NB4 (cell line): ENCODE results near the gene TJP1.

Experiments used
- DNase-seq: peaks from one replicate; pipeline ENCODE4 v3.0.0; 2010; ENCODE audit warnings: low read depth
- H3K4me3 ChIP-seq: one replicate; pipeline ENCODE4 v1.5.1; 2011; ENCODE audit warnings: mild to moderate bottlenecking, low read depth, low read length, moderate library complexity
- MAX ChIP-seq: IDR thresholded peaks from 2 replicates; pipeline ENCODE4 v1.6.1; 2011; ENCODE audit warnings: low read depth, low read length
- MYC ChIP-seq: IDR thresholded peaks from 2 replicates; pipeline ENCODE4 v1.6.1; 2011; ENCODE audit warnings: low read depth, low read length
- POLR2A ChIP-seq: IDR thresholded peaks from 2 replicates; pipeline ENCODE4 v1.6.1; 2011; ENCODE audit warnings: mild to moderate bottlenecking; ENCODE audit not compliant: insufficient read length; ENCODE audit errors: extremely low read depth
- TF ChIP-seq, protein P1 (sequence below): IDR thresholded peaks from one replicate; pipeline ENCODE4 v1.5.1; 2012; ENCODE audit warnings: low read depth, low read length

Gene TJP1

DNA sequence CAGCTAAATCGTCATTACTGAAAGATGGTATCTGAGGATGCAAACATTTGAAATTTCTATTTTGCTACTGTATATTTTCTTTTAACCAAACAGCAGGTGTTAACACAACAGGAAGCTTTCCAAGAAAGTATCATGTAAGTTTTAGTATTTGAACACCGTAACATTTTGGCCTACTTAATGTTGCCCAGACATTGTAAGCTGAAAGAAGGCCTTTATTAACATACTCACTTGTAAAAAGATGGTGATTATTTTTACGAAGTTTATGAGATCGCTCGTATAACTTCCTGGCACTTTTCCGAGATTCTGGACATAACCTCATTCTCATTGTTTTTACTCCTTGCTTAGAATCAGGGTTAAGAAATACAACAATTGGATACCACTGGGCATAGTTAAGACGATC lies 95.7 kb downstream of the TJP1 start:
- no peak for DNase-seq
- TF ChIP-seq POLR2A, result no peak
- TF ChIP-seq MYC, result no peak
- TF ChIP-seq, protein P1, sequence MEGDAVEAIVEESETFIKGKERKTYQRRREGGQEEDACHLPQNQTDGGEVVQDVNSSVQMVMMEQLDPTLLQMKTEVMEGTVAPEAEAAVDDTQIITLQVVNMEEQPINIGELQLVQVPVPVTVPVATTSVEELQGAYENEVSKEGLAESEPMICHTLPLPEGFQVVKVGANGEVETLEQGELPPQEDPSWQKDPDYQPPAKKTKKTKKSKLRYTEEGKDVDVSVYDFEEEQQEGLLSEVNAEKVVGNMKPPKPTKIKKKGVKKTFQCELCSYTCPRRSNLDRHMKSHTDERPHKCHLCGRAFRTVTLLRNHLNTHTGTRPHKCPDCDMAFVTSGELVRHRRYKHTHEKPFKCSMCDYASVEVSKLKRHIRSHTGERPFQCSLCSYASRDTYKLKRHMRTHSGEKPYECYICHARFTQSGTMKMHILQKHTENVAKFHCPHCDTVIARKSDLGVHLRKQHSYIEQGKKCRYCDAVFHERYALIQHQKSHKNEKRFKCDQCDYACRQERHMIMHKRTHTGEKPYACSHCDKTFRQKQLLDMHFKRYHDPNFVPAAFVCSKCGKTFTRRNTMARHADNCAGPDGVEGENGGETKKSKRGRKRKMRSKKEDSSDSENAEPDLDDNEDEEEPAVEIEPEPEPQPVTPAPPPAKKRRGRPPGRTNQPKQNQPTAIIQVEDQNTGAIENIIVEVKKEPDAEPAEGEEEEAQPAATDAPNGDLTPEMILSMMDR, result no peak
- no peak for TF ChIP-seq MAX
- no peak overlapping the region for H3K4me3 ChIP-seq

DNA sequence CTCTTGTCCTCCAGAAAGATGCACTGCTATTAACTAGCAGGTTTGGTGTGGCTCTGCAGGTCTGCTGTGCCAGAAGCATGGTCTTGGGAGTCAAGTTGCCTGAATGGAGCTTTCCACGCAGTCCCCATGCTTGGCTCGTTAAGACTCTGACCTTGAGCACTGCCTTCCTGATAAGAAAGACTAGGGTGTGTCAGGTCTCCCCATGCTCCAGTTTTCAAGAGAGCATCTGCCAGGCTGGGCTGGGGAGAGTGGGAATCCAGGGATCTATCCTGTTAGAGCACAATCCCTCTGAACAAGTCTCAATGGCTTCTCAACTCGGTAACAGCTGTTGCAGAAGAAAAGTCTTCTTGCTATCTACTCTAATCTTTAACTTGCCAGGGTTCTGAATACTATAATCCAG lies 98.2 kb downstream of the TJP1 start:
- TF ChIP-seq POLR2A, result no peak
- no peak for TF ChIP-seq MYC
- no peak for TF ChIP-seq MAX
- DNase-seq, result no peak
- no peak overlapping the region for H3K4me3 ChIP-seq

DNA sequence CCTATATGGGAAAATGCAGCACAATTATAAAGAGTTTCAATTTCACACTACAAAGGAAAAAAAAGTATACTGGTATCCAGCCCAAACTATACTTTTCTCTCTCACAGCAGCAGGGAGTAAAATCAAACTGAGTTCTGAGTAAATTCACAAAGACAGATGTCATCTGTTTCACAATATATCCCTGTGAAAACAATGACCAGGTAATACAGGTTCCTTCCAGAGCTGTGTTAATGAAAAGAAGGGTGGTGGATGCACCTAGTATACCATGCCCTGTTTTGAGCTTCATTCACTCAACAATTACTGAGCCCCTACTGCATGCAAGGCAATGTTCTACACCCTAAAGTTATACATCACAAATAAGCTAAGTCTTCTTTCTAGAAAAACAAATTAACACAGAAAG lies 108.5 kb downstream of the TJP1 start:
- no peak for DNase-seq
- TF ChIP-seq POLR2A (no peak), MYC (no peak), MAX (no peak)
- TF ChIP-seq, protein P1, result no peak

DNA sequence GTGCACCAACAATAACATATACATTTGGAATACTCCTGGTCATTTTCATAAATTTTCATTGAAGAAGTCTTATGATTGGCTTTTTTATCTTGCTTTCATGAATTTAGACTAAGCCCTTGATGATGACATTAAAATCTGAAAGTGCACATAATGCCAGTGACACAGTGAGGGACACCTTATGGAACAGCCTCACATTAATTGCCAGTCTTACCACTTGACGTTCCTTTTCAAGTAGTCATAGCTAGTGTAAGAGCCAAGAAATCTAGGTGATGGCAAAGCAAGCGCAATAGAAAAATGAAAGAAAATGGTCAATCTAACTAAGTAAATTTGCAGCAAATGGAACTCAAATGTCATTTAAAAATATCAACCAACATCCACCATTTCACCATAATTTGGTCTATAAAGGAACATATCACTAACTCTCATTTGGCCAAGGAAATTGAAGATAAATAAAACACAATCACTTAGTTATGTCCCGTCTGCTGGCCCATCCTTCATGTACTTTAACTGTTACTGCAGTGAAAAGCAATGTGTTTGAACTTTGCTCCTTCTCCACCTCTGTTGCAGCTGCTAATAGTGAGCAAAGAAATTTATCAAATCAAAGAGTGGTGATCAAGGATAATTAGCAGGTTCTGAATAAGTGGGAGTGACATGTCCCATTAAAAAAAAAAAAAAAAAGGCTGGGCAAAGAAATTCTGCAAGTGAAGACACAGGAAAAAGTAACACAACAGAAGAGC lies 110.0 kb downstream of the TJP1 start:
- TF ChIP-seq, protein P1, result no peak
- no peak for TF ChIP-seq MYC
- TF ChIP-seq POLR2A, result no peak
- no peak for TF ChIP-seq MAX
- no peak for DNase-seq
- no peak overlapping the region for H3K4me3 ChIP-seq

More for the DNA sequence above, 108.5 kb downstream of the TJP1 start:
- no peak overlapping the region for H3K4me3 ChIP-seq

DNA sequence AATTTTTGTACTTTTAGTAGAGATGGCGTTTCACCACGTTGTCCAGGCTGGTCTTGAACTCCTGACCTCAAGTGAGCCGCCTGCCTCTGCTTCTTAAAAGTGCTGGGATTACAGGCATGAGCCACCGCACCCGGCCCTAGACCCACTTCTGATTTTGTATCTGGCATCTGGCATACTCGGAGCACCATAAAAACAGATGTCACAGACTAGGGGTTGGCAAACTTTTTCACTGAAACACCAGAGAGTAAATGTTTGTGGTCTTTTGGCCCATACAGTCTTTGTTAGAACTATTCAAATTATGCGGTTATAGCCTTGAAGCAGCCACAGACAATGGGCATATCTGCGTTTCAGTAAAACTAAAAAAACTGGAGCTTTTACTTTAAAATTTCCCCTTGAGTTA lies 110.7 kb downstream of the TJP1 start:
- TF ChIP-seq MAX, result no peak
- TF ChIP-seq, protein P1, result no peak
- TF ChIP-seq MYC, result no peak
- no peak for TF ChIP-seq POLR2A
- no peak overlapping the region for H3K4me3 ChIP-seq
- no peak for DNase-seq

GRCh38 chr15:29708519-29708918 lies 113.7 kb downstream of the TJP1 start:
- TF ChIP-seq MYC (no peak), POLR2A (no peak), MAX (no peak)
- TF ChIP-seq, protein P1, result no peak
- DNase-seq, result no peak
- no peak overlapping the region for H3K4me3 ChIP-seq
